ENCODE results near the gene COX4I2.
"Not testable (repeated sequence)": the region's sequence is repeated elsewhere in the genome, so short reads cannot be mapped to it uniquely, and the experiment has no call there.

The COX4I2 gene

GRCh38 chr20:31637660-31638059 lies at the start of gene COX4I2:
Gene COX4I2, plus strand, starts transcription at chr20:31637912. Its CDS starts 1,106 bp downstream, at chr20:31639018.
- no peak for DNase-seq (ENCODE audit: low read depth in 2 of 2)

DNA sequence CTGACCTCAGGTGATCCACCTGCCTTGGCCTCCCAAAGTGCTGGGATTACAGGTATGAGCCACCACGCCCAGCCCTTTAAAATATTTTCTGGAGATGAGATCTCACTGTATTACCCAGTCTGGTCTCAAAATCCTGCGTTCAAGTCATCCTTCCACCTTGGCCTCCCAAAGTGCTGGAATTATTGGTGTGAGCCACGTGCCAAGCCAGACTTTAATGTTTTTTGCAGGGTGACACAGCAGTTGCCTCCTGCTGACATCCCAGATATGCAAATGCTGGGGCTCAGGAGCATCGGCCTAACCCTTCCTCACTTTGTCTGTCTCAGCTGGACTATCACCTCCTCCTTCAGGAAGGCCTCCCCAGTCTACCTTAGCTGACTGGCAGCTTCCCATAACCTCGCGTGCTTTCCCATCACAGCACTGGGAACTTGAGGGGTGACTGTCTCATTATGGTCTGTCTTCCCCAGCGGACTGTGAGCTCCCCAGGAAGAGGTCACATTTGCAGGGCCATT lies 46.9 kb upstream of the COX4I2 start:
- no peak for DNase-seq (ENCODE audit: low read depth in 2 of 2)

GRCh38 chr20:31593221-31594001 lies 44.3 kb upstream of the COX4I2 start:
- DNase-seq (ENCODE audit: low read depth in 2 of 2): no peak

DNA sequence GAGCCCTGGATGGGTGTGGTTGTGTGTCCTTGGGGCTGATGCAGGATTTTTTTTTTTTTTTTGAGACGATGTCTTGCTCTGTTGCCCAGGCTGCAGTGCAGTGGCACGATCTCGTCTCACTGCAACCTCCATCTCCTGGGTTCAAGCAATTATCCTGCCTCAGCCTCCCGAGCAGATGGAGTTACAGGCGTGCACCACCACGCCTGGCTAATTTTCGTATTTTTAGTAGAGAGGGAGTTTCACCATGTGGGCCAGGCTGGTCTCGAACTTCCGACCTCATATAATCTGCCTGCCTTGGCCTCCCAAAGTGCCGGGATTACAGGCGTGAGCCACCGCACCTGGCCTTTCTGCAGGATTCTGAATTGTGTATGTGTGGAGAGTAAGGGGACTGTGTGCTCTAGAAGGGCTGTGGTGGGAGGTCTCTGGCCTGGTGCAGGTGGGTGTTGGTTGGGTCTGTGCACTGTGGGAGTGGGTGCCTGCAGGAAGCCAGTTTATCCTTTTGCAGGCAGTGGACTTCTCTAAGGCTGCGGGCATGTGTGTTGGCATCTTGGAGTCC lies 43.6 kb upstream of the COX4I2 start:
- DNase-seq (ENCODE audit: low read depth in 2 of 2): no peak

- DNase-seq (ENCODE audit: low read depth in 2 of 2): no peak
Observed at GRCh38 chr20:31594558-31595379, 42.9 kb upstream of the COX4I2 start.

DNA sequence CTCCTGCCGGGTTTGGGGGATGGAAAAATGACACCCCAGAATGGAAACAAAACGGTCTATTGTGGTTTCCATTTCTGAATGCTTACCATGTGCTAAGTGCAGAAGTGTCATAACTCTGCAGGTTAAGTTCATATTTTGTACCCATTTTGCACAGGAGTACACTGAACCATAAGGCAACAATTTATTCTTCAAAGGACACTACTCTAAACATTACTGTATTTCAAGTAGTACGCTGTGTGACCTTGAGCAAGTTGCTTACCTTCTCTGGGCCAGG lies 42.4 kb upstream of the COX4I2 start:
- no peak for DNase-seq (ENCODE audit: low read depth in 2 of 2)

DNA sequence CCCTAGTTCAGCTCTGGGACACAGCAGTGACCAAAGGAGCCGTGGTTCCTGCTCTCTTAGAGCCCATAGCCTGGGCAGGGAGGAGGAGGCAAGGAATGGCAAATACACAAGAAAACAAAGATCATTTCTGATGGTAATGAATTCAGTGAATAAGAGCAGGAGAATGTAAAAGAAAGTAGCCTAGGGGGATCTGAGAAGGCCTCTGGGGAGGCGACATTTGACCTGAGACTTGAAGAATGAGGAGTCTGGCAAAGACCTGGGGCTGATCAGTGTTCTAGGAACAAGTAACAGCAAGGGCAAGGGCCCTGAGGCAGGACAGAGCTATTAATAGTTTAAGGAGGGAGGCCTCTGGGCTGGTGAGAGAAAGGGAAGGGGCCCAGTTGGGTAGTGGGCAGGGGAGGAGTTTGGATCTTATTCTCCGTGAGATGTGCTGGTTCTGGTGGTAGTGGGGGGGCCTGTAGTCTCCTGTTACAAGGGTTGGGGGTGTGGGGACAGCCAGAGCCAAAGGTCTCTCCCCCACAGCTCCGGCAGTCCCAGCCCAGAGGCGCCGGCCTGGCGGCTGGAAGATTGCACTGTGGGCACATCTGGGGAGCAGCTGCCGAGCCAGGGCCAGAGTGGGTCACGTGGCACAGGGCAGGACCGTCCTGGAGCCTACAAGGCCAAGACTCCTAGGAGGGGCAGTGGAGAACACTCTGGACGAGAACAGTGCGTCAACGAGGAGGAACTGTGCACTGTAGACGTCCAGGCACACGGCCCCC lies 41.9 kb upstream of the COX4I2 start:
- DNase-seq (ENCODE audit: low read depth in 2 of 2): peak; percentile 58 to 59

GRCh38 chr20:31596412-31596715 lies 41.3 kb upstream of the COX4I2 start:
- not testable (repeated sequence) for DNase-seq (ENCODE audit: low read depth in 2 of 2)

- no peak for DNase-seq (ENCODE audit: low read depth in 2 of 2)
Observed at GRCh38 chr20:31596831-31597480, 40.8 kb upstream of the COX4I2 start.

DNA sequence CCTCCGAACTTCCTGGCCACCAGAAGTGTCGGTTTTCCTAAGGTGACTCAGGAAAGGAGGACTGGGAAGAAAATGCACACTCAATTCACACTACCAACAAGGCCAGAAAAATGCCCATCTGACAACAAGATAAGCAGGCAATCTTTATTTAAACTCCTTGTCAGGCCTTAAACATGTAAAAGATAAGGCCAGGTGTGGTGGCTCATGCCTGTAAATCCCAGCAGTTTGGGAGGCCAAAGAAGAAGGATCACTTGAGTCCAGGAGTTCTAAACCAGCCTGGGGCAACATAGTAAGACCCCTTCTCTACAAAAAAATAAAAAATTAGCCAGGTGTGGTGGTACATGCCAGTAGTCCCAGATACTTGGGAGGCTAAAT lies 40.2 kb upstream of the COX4I2 start:
- DNase-seq (ENCODE audit: low read depth in 2 of 2): no peak

DNA sequence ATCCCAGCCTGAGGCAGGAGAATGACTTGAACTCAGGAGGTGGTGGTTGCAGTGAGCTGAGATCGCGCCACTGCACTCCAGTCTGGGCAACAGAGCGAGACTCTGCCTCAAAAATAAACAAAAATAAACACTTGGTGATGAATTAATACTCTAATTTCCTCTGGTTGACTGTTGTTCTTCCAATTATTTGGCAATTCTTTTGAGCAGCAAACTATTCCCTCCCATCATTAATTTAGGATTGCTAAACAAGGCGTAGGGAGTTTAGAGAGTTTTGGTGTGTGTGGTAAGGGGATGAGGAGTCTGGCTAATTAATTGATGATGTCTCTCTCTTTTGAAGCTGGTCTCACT lies 35.3 kb upstream of the COX4I2 start:
- DNase-seq (ENCODE audit: low read depth in 2 of 2): no peak

GRCh38 chr20:31602779-31603441 lies 34.8 kb upstream of the COX4I2 start:
- DNase-seq (ENCODE audit: low read depth in 2 of 2): no peak

- peak; percentile 68 to 72 for DNase-seq (ENCODE audit: low read depth in 2 of 2)
Observed at GRCh38 chr20:31603822-31604566, 33.7 kb upstream of the COX4I2 start.

- DNase-seq (ENCODE audit: low read depth in 2 of 2): no peak
Observed at GRCh38 chr20:31604567-31605030, 33.1 kb upstream of the COX4I2 start.

GRCh38 chr20:31605031-31605901 lies 32.4 kb upstream of the COX4I2 start, which contains the start of gene ID1:
Gene ID1, plus strand, starts transcription at chr20:31605289. Its CDS starts 99 bp downstream, at chr20:31605388.
- DNase-seq (ENCODE audit: low read depth in 2 of 2): peak; percentile 76 to 80

DNA sequence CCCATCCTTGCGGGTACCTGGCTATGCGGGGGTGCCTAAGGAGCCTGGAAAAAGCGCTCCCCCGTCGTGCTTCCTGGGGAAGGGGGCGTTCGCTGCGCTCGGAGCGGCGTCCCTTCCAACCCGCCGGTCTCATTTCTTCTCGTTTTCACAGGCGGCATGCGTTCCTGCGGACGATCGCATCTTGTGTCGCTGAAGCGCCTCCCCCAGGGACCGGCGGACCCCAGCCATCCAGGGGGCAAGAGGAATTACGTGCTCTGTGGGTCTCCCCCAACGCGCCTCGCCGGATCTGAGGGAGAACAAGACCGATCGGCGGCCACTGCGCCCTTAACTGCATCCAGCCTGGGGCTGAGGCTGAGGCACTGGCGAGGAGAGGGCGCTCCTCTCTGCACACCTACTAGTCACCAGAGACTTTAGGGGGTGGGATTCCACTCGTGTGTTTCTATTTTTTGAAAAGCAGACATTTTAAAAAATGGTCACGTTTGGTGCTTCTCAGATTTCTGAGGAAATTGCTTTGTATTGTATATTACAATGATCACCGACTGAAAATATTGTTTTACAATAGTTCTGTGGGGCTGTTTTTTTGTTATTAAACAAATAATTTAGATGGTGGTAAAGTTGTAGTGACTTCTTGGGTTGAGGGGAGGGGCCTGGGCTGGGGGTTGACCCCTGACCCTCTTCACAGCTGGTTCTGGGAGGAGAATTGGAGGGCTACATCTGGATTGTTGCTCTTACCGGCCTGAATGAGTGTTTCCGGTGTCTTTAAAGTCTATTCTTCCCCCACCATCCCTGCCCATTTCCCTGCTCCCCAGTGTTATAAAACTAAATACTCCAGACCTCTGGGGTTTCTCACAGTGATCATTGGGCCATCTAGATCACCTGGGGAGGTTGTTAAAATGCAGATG lies 31.6 kb upstream of the COX4I2 start:
- no peak for DNase-seq (ENCODE audit: low read depth in 2 of 2)

GRCh38 chr20:31606804-31607639 lies 30.7 kb upstream of the COX4I2 start:
- peak in 1 of 2 experiments; percentile 45 for DNase-seq (ENCODE audit: low read depth in 2 of 2)
